Liver (tissue), 9 donors: ENCODE measurements around the gene LMF1. TPM values are rescaled to one million over a fixed set of nuclear protein-coding genes. Genes with fewer than 3 reads are reported as not detected.

Source experiments
- DNase-seq: peaks from one replicate; pipeline ENCODE4 v3.0.0-alpha.2; 2017; ENCODE audit warnings: low spot score
- H3K27ac ChIP-seq, 2 donors: one replicate each; pipeline ENCODE4 v1.7.0; 2013; ENCODE audit warnings: inconsistent platforms in 2 of 2, low read length in 2 of 2, control low read depth in 1 of 2, low read depth in 1 of 2, mild to moderate bottlenecking in 1 of 2
- H3K27me3 ChIP-seq, 4 donors: one replicate each; pipeline versions ENCODE4 v1.6.1 to v1.7.0; 2013; ENCODE audit warnings: low read length in 3 of 4, inconsistent platforms in 1 of 4, mild to moderate bottlenecking in 1 of 4, moderate library complexity in 1 of 4; ENCODE audit not compliant: control insufficient read depth in 4 of 4, insufficient read depth in 4 of 4
- H3K36me3 ChIP-seq, 4 donors: one replicate each; pipeline versions ENCODE4 v1.6.1 to v1.7.0; 2013; ENCODE audit warnings: low read length in 3 of 4, mild to moderate bottlenecking in 3 of 4, low read depth in 1 of 4, moderate library complexity in 1 of 4; ENCODE audit not compliant: control insufficient read depth in 4 of 4, insufficient read depth in 3 of 4
- H3K4me1 ChIP-seq, 4 donors: one replicate each; pipeline versions ENCODE4 v1.6.1 to v1.7.0; 2013; ENCODE audit warnings: low read length in 3 of 4, mild to moderate bottlenecking in 3 of 4, moderate library complexity in 1 of 4; ENCODE audit not compliant: control insufficient read depth in 4 of 4, insufficient read depth in 4 of 4
- H3K4me3 ChIP-seq, 3 donors: one replicate each; pipeline versions ENCODE4 v1.6.1 to v1.7.0; 2013; ENCODE audit warnings: low read length in 3 of 3, control low read depth in 1 of 3, low read depth in 1 of 3, mild to moderate bottlenecking in 1 of 3
- H3K9ac ChIP-seq, 2 donors: one replicate each; pipeline ENCODE4 v1.7.0; 2013; ENCODE audit warnings: low read length in 2 of 2, mild to moderate bottlenecking in 2 of 2, moderate library complexity in 2 of 2, control low read depth in 1 of 2, low read depth in 1 of 2
- H3K9me3 ChIP-seq, 4 donors: one replicate each; pipeline versions ENCODE4 v1.6.1 to v1.7.0; 2013; ENCODE audit warnings: low read length in 3 of 4; ENCODE audit not compliant: control insufficient read depth in 4 of 4
- EGR1 ChIP-seq, 2 donors: IDR thresholded peaks; 2 replicates each; pipeline ENCODE4 v1.6.1; 2016 to 2018; ENCODE audit warnings: antibody characterized with exemption in 2 of 2, low read depth in 2 of 2
- FOXA1 ChIP-seq: IDR thresholded peaks from 2 replicates; pipeline ENCODE4 v1.6.1; 2016; ENCODE audit warnings: antibody characterized with exemption
- FOXA2 ChIP-seq: IDR thresholded peaks from 2 replicates; pipeline ENCODE4 v1.6.1; 2016; ENCODE audit warnings: antibody characterized with exemption
- GABPA ChIP-seq, 2 donors: IDR thresholded peaks in 1 of 2; conservative IDR thresholded peaks in 1 of 2; 2 replicates each; pipeline ENCODE4 v1.6.1; 2016; ENCODE audit warnings: antibody characterized with exemption in 2 of 2, mild to moderate bottlenecking in 1 of 2, moderate library complexity in 1 of 2
- HNF4A ChIP-seq, 2 donors: conservative IDR thresholded peaks; 2 replicates each; pipeline ENCODE4 v1.6.1; 2016; ENCODE audit warnings: antibody characterized with exemption in 2 of 2, mild to moderate bottlenecking in 2 of 2
- HNF4G ChIP-seq: IDR thresholded peaks from 2 replicates; pipeline ENCODE4 v1.6.1; 2016; ENCODE audit warnings: antibody characterized with exemption
- JUND ChIP-seq, 2 donors: IDR thresholded peaks; 2 replicates each; pipeline ENCODE4 v1.6.1; 2016; ENCODE audit warnings: antibody characterized with exemption in 2 of 2
- NR2F2 ChIP-seq: IDR thresholded peaks from 2 replicates; pipeline ENCODE4 v1.6.1; 2016; ENCODE audit warnings: antibody characterized with exemption
- RAD21 ChIP-seq, 2 donors: IDR thresholded peaks; 2 replicates each; pipeline ENCODE4 v1.6.1; 2016; ENCODE audit warnings: antibody characterized with exemption in 2 of 2, mild to moderate bottlenecking in 2 of 2
- RXRA ChIP-seq, 2 donors: IDR thresholded peaks; 2 replicates each; pipeline ENCODE4 v1.6.1; 2017 to 2018; ENCODE audit warnings: antibody characterized with exemption in 2 of 2, mild to moderate bottlenecking in 1 of 2
- SP1 ChIP-seq: IDR thresholded peaks from 2 replicates; pipeline ENCODE4 v1.6.1; 2018; ENCODE audit warnings: antibody characterized with exemption, mild to moderate bottlenecking
- TAF1 ChIP-seq: conservative IDR thresholded peaks from 2 replicates; pipeline ENCODE4 v1.6.1; 2016; ENCODE audit warnings: antibody characterized with exemption, mild to moderate bottlenecking
- YY1 ChIP-seq: IDR thresholded peaks from 2 replicates; pipeline ENCODE4 v1.6.1; 2016; ENCODE audit warnings: antibody characterized with exemption, mild to moderate bottlenecking
- WGBS: extraction: QIAGEN DNeasy Blood & Tissue Kit; methylation state at CpG from one replicate; pipeline ENCODE4 v1.1.7; 2013; 5-methylcytosine and 5-hydroxymethylcytosine counted together
- polyA plus RNA-seq, 2 donors: library from polyadenylated mRNA; stranded (reverse) in 1 of 2; unstranded in 1 of 2; fragments of 200-250 nt in 1 of 2; fragments of >200 nt in 1 of 2; fragmentation: Nextera tagmentation in 1 of 2; extraction: Ambion mirVana in 1 of 2; gene quantifications; one replicate each; pipeline versions ENCODE4 v1.2.1 to v1.2.3, GENCODE V29; 2013 to 2015
- total RNA-seq, 2 donors: library from RNA; depleted of rRNA; stranded (reverse); fragments of >200 nt; gene quantifications; one replicate each; pipeline ENCODE4 v1.2.3, GENCODE V29; 2014
- TF ChIP-seq, protein P1 (sequence below): IDR thresholded peaks from 2 replicates; pipeline ENCODE4 v1.6.1; 2016; ENCODE audit warnings: antibody characterized with exemption
- TF ChIP-seq, protein P2 (sequence below): IDR thresholded peaks from 2 replicates; pipeline ENCODE4 v1.6.1; 2016; ENCODE audit warnings: antibody characterized with exemption
- TF ChIP-seq, protein P3 (sequence below): IDR thresholded peaks from 2 replicates; pipeline ENCODE4 v1.6.1; 2016; ENCODE audit warnings: antibody characterized with exemption, mild to moderate bottlenecking
- TF ChIP-seq, protein P4 (sequence below): IDR thresholded peaks from 2 replicates; pipeline ENCODE4 v1.6.1; 2016; ENCODE audit warnings: antibody characterized with exemption
- TF ChIP-seq, protein P5 (sequence below): fragments of 150-350 bp; IDR thresholded peaks from 2 replicates; pipeline ENCODE4 v1.5.1; 2017; ENCODE audit warnings: improper control_type of control experiment, low read depth, low read length; ENCODE audit not compliant: missing input control
- donor health status: healthy.
- donor health status: healthy.
- donor health status: healthy.
- donor health status: healthy.
- donor health status: healthy.

LMF1 gene
- total and polyA plus RNA-seq, 4 donors, result 8.8 to 24.3 (median 12.6) TPM

DNA sequence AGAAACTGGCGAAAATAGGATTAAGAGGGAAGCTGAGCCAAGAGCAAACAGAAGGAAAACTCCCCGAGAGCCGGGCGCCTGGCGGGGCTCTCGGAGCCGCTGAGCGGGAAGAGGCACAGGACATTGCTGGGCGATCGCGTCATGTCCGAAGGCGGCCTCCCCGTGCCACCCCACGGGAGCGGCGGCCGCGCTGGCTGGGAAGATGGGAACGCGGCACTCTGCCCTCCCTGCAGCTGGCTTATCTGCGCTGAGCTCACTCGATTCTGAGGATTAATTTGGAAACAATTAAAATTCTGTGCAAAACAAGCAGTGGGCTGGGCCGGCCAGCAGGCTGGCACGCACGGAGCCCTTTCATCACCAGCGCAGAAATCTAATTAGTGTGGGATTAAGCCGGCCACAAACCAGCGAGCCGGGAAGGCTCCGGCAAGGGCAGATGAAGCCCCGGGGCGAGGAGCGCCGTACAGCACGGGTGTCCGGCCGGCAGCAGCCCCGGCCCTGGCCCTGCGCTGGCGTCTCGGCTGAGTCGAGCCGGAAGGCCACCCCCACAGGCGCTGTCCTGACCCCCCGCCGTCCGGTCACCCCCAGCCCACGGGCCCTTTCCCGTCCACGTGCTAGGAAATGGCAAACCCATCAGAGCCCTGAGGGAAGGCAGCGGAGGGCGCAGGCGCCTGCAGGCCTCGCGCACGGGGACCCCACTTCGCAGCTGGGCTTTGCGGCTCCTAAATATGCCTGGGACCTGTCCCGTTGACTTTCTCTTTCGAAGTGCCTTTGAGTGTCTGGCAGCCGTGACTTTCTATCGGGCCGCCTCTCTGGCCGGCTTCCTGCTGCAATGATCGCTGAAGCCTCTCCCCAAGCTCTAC lies 48.7 kb upstream of the LMF1 start (continued):
- TF ChIP-seq, protein P1, sequence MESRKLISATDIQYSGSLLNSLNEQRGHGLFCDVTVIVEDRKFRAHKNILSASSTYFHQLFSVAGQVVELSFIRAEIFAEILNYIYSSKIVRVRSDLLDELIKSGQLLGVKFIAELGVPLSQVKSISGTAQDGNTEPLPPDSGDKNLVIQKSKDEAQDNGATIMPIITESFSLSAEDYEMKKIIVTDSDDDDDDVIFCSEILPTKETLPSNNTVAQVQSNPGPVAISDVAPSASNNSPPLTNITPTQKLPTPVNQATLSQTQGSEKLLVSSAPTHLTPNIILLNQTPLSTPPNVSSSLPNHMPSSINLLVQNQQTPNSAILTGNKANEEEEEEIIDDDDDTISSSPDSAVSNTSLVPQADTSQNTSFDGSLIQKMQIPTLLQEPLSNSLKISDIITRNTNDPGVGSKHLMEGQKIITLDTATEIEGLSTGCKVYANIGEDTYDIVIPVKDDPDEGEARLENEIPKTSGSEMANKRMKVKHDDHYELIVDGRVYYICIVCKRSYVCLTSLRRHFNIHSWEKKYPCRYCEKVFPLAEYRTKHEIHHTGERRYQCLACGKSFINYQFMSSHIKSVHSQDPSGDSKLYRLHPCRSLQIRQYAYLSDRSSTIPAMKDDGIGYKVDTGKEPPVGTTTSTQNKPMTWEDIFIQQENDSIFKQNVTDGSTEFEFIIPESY, result no peak
- TF ChIP-seq NR2F2 (no peak), RXRA (IDR thresholded peaks at IDR 0.05) (no peak)
- TF ChIP-seq, protein P2, sequence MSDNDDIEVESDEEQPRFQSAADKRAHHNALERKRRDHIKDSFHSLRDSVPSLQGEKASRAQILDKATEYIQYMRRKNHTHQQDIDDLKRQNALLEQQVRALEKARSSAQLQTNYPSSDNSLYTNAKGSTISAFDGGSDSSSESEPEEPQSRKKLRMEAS, result no peak

DNA sequence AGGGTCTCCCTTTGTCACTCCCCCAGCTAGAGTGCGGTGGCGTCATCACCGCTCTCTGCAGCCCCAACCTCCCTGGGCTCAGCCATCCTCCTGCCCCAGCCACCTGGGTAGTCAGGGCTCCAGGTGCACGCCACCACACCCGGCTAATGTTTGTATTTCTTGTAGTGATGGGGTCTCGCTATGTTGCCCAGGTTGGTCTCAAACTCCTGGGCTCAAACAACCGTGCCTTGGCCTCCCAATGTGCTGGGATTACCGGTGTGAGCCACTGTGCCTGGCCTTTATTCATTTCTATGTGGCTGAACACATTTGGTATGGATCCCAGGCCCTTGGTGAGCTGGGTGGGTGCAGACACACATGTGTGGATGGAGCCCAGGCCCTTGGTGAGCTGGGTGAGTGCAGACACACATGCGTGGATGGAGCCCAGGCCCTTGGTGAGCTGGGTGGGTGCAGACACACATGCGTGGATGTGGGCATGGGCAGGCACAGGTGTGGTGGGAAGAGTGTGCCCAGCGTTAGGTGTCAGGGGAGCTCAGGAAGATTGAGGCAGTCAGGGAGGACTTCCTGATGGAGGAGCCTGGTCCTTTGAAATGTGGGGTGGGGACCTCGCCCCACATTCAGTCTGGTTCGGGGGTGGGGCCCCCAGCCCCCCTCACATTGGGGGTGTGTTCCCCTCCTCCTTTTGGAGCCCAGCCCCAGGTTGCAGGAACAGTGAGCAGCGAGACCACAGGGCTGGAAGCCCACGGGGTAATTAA lies 47.8 kb upstream of the LMF1 start:
- no peak for TF ChIP-seq NR2F2
- no peak for TF ChIP-seq HNF4G
- TF ChIP-seq RAD21 (IDR thresholded peaks at IDR 0.05), result no peak
- TF ChIP-seq YY1, result no peak
- TF ChIP-seq, protein P3, sequence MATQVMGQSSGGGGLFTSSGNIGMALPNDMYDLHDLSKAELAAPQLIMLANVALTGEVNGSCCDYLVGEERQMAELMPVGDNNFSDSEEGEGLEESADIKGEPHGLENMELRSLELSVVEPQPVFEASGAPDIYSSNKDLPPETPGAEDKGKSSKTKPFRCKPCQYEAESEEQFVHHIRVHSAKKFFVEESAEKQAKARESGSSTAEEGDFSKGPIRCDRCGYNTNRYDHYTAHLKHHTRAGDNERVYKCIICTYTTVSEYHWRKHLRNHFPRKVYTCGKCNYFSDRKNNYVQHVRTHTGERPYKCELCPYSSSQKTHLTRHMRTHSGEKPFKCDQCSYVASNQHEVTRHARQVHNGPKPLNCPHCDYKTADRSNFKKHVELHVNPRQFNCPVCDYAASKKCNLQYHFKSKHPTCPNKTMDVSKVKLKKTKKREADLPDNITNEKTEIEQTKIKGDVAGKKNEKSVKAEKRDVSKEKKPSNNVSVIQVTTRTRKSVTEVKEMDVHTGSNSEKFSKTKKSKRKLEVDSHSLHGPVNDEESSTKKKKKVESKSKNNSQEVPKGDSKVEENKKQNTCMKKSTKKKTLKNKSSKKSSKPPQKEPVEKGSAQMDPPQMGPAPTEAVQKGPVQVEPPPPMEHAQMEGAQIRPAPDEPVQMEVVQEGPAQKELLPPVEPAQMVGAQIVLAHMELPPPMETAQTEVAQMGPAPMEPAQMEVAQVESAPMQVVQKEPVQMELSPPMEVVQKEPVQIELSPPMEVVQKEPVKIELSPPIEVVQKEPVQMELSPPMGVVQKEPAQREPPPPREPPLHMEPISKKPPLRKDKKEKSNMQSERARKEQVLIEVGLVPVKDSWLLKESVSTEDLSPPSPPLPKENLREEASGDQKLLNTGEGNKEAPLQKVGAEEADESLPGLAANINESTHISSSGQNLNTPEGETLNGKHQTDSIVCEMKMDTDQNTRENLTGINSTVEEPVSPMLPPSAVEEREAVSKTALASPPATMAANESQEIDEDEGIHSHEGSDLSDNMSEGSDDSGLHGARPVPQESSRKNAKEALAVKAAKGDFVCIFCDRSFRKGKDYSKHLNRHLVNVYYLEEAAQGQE, result no peak
- TF ChIP-seq FOXA1, result no peak
- no peak for TF ChIP-seq FOXA2
- TF ChIP-seq HNF4A (conservative IDR thresholded peaks at IDR 0.05), result no peak
- no peak for TF ChIP-seq JUND (IDR thresholded peaks at IDR 0.05)
- TF ChIP-seq RXRA (IDR thresholded peaks at IDR 0.05), result no peak
- TF ChIP-seq TAF1, result no peak
- TF ChIP-seq GABPA (IDR thresholded peaks at IDR 0.05 in 1 of 2, conservative IDR thresholded peaks at IDR 0.05 in 1 of 2), result no peak
- TF ChIP-seq, protein P4, sequence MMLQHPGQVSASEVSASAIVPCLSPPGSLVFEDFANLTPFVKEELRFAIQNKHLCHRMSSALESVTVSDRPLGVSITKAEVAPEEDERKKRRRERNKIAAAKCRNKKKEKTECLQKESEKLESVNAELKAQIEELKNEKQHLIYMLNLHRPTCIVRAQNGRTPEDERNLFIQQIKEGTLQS, result no peak
- TF ChIP-seq EGR1 (IDR thresholded peaks at IDR 0.05; ENCODE audit: low read depth in 2 of 2), result no peak
- no peak for TF ChIP-seq SP1
- TF ChIP-seq, protein P2, result no peak
- TF ChIP-seq, protein P5, sequence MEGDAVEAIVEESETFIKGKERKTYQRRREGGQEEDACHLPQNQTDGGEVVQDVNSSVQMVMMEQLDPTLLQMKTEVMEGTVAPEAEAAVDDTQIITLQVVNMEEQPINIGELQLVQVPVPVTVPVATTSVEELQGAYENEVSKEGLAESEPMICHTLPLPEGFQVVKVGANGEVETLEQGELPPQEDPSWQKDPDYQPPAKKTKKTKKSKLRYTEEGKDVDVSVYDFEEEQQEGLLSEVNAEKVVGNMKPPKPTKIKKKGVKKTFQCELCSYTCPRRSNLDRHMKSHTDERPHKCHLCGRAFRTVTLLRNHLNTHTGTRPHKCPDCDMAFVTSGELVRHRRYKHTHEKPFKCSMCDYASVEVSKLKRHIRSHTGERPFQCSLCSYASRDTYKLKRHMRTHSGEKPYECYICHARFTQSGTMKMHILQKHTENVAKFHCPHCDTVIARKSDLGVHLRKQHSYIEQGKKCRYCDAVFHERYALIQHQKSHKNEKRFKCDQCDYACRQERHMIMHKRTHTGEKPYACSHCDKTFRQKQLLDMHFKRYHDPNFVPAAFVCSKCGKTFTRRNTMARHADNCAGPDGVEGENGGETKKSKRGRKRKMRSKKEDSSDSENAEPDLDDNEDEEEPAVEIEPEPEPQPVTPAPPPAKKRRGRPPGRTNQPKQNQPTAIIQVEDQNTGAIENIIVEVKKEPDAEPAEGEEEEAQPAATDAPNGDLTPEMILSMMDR, result no peak
- TF ChIP-seq, protein P1, result no peak
- 75% methylated on average over 15 of the region's 15 CpGs for WGBS
- no peaks in the 10 kb centered on the region for H3K27me3 ChIP-seq

More for the DNA sequence above, 47.8 kb upstream of the LMF1 start:
- H3K9ac ChIP-seq, result no peak overlapping the region
- no peak overlapping the region for H3K4me3 ChIP-seq
- no peaks in the 10 kb centered on the region for H3K9me3 ChIP-seq
- no peaks in the 10 kb centered on the region for H3K4me1 ChIP-seq
- no peak for DNase-seq
- no peaks in the 10 kb centered on the region for H3K36me3 ChIP-seq
- no peak overlapping the region for H3K27ac ChIP-seq
